Activated CD8-positive, alpha-beta T cell treated with anti-CD3 and anti-CD28 coated beads for 36 hours (primary cell): ENCODE results near the gene PRCC. TPM values are rescaled to one million over a fixed set of nuclear protein-coding genes. Genes with fewer than 3 reads are reported as not detected.
A peak's percentile ranks its signal among the peaks of the same experiment; 100 is the strongest.

Experiments
- ATAC-seq: fragments of 200-7000 bp; cut with Tn5 transposase; one replicate; pipeline ENCODE4 v1.10.0; 2021; ENCODE audit warnings: mild to moderate bottlenecking, moderate library complexity
- CTCF ChIA-PET: fragments of 350-600 bp; sonication (Branson Sonifier 250); formaldehyde crosslinking; loops from one replicate; lab custom pipeline; 2021; ENCODE audit warnings: antibody characterized with exemption; lab: Charles Lee
- POLR2A ChIA-PET: fragments of 350-600 bp; sonication (Branson Sonifier 250); formaldehyde crosslinking; loops from one replicate; lab custom pipeline; 2021; ENCODE audit warnings: antibody characterized with exemption; lab: Charles Lee
- DNase-seq: peaks from one replicate; pipeline ENCODE4 v3.0.0-alpha.2; 2020
- H3K27ac Mint-ChIP-seq: one replicate; pipeline ENCODE4 v1.8.0; 2021; ENCODE audit warnings: mild to moderate bottlenecking, mixed read lengths
- H3K27me3 Mint-ChIP-seq: one replicate; pipeline ENCODE4 v1.8.0; 2021; ENCODE audit warnings: mixed read lengths
- H3K36me3 Mint-ChIP-seq: one replicate; pipeline ENCODE4 v1.8.0; 2021; ENCODE audit warnings: low read depth, mixed read lengths
- H3K4me1 Mint-ChIP-seq: one replicate; pipeline ENCODE4 v1.8.0; 2021; ENCODE audit warnings: low read depth, mixed read lengths
- H3K4me3 Mint-ChIP-seq: one replicate; pipeline ENCODE4 v1.8.0; 2021; ENCODE audit warnings: mild to moderate bottlenecking, moderate library complexity, mixed read lengths
- H3K9me3 Mint-ChIP-seq: one replicate; pipeline ENCODE4 v1.8.0; 2021; ENCODE audit warnings: mixed read lengths
- CTCF ChIP-seq: fragments of 200-600 bp; IDR thresholded peaks from one replicate; pipeline ENCODE4 v1.8.0; 2022; ENCODE audit warnings: antibody characterized with exemption, mild to moderate bottlenecking
- intact Hi-C: fragments of 100-400 bp; cut with micrococcal nuclease; formaldehyde crosslinking; loops from one replicate; pipeline ENCODE4 v1.10.0; 2022
- total RNA-seq, 2 experiments: library from RNA; stranded (reverse); gene quantifications; one replicate each; pipeline ENCODE4 v1.2.3, GENCODE V29; 2021

Gene PRCC
- total RNA-seq, 2 experiments from 2014 or later = 69.8 to 70.6 TPM

- Mint-ChIP-seq H3K9me3 (no peaks in the 10 kb centered on the region), H3K4me1 (peaks cover 22% of the 10 kb centered on the region), H3K4me3 (no peak overlapping the region), H3K27ac (no peak overlapping the region), H3K36me3 (peaks cover 30% of the 10 kb centered on the region), H3K27me3 (no peaks in the 10 kb centered on the region)
- intact Hi-C loops = no loop called here
- ATAC-seq (no peak), DNase-seq (no peak)
- TF ChIP-seq CTCF = no peak
- POLR2A ChIA-PET = interaction anchor here (0.8 to 1.5 kb wide), 2 partner anchors 17 to 234 kb away, joined by 3 to 7 read pairs; partner anchors contain the start of gene HDGF
- CTCF ChIA-PET = interaction anchor here (1.4 to 4.4 kb wide), 2 partner anchors 8 to 44 kb away, joined by 3 to 22 read pairs; no protein-coding TSS in a partner anchor
Observed at GRCh38 chr1:156733989-156734584, 33.2 kb upstream of the PRCC start.

- Mint-ChIP-seq H3K4me3 (no peak overlapping the region), H3K4me1 (peaks cover 33% of the 10 kb centered on the region), H3K9me3 (no peaks in the 10 kb centered on the region), H3K27ac (peak overlapping the region; percentile 74), H3K27me3 (no peaks in the 10 kb centered on the region), H3K36me3 (peaks cover 54% of the 10 kb centered on the region)
- intact Hi-C loops = no loop called here
- ChIA-PET CTCF (interaction anchor here (1.0 to 1.5 kb wide), 4 partner anchors 13 to 50 kb away, joined by 3 to 9 read pairs (median 4); no protein-coding TSS in a partner anchor), POLR2A (interaction anchor here (5.1 kb wide), 1 partner anchor 9 kb away, joined by 89 read pairs; the partner anchor contains the start of genes ISG20L2 and METTL25B)
- ATAC-seq = no peak
- TF ChIP-seq CTCF = no peak
- DNase-seq = no peak
Observed at GRCh38 chr1:156738407-156738806, 28.9 kb upstream of the PRCC start.

- no peak for TF ChIP-seq CTCF
- ATAC-seq = no peak
- CTCF ChIA-PET = interaction anchor here (1.0 to 1.5 kb wide), 4 partner anchors 13 to 50 kb away, joined by 3 to 9 read pairs (median 4); no protein-coding TSS in a partner anchor
- POLR2A ChIA-PET = interaction anchor here (5.1 kb wide), 1 partner anchor 10 kb away, joined by 89 read pairs; the partner anchor contains the start of genes ISG20L2 and METTL25B
- intact Hi-C loops = no loop called here
- peaks cover 59% of the 10 kb centered on the region for H3K36me3 Mint-ChIP-seq
- H3K4me1 Mint-ChIP-seq = peaks cover 37% of the 10 kb centered on the region
- peak overlapping the region; percentile 74 for H3K27ac Mint-ChIP-seq
- H3K9me3 Mint-ChIP-seq = no peaks in the 10 kb centered on the region
- no peaks in the 10 kb centered on the region for H3K27me3 Mint-ChIP-seq
- peak overlapping the region; percentile 98 for H3K4me3 Mint-ChIP-seq
- no peak for DNase-seq
Observed at GRCh38 chr1:156738916-156739315, 28.4 kb upstream of the PRCC start.

DNA sequence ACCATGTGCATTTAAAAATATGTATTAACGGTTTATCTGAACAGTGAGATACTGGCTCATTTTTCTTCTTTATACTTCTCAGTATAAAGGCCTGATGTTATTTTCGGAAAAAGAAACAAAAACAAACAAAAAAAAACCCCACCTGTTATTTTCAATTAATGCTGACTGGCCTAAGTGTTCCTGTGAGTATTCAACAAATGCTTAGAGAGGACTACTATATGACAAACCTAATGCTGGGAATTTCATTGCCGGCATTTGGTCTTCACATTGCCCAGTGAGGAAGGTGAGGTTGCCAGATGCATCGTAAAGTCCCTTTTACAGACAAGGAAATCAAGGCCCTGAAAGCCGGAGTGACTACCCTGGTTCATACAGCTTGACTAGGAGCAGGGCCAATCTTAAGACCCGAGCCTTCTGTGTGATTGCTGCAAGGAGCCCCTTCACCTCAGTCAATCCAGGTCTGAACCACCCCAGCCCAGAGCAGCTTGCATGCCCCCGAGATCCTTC lies 27.0 kb upstream of the PRCC start:
- DNase-seq (no peak), ATAC-seq (peak; percentile 3)
- CTCF ChIA-PET = interaction anchor here (1.0 to 5.0 kb wide), 4 partner anchors 12 to 51 kb away, joined by 3 to 71 read pairs (median 5); partner anchors contain the start of genes ISG20L2, METTL25B and PRCC
- Mint-ChIP-seq H3K27me3 (no peaks in the 10 kb centered on the region), H3K36me3 (peaks cover 69% of the 10 kb centered on the region), H3K4me3 (peak overlapping the region; percentile 98), H3K9me3 (no peaks in the 10 kb centered on the region), H3K4me1 (peaks cover 43% of the 10 kb centered on the region), H3K27ac (peak overlapping the region; percentile 95)
- no peak for TF ChIP-seq CTCF
- POLR2A ChIA-PET = interaction anchor here (1.3 to 5.1 kb wide), 5 partner anchors 11 to 76 kb away, joined by 5 to 89 read pairs (median 19); partner anchors contain the start of genes HDGF, ISG20L2, METTL25B and PRCC
- intact Hi-C loops = loop anchor here (1.0 kb wide), 1 partner anchor 11 kb away; no protein-coding TSS in a partner anchor
